HepG2 (cell line): ENCODE measurements around the gene NUP153. TPM values are rescaled to one million over a fixed set of nuclear protein-coding genes. Genes with fewer than 3 reads are reported as not detected.

ENCODE experiments used
- ATAC-seq: fragments of 200-7000 bp; cut with Tn5 transposase; 3 replicates; pipeline ENCODE4 v1.9.1; 2020; ENCODE audit warnings: mild to moderate bottlenecking, moderate library complexity
- BruUV-seq: library from RNA; stranded (reverse); fragments of 400-500 nt; replicated peaks from 2 replicates; lab custom pipeline; 2021; lab: Mats Ljungman, UMichigan
- CTCF ChIA-PET: fragments of 300-600 bp; formaldehyde crosslinking; extraction: SDS; loops from one replicate; lab custom pipeline; 2021; ENCODE audit warnings: low total read pairs, inconsistent platforms, low intra/inter-chr PET ratio; lab: Yijun Ruan, JAX
- POLR2A ChIA-PET: fragments of 350-600 bp; sonication (Branson Sonifier 250); formaldehyde crosslinking; loops from one replicate; lab custom pipeline; 2020; ENCODE audit warnings: antibody characterized with exemption, inconsistent platforms; lab: Yijun Ruan, JAX
- DNase-seq: peaks from one replicate; pipeline ENCODE4 v3.0.0-alpha.2; 2015; ENCODE audit warnings: low spot score
- FAIRE-seq: peaks from 3 replicates; lab custom pipeline; 2011; peaks lifted over from hg19 to GRCh38; lab: Jason Lieb, UNC
- H2AFZ ChIP-seq: one replicate; pipeline ENCODE4 v1.6.1; 2011; ENCODE audit warnings: low read length, inconsistent platforms
- H3K27ac ChIP-seq: fragments of 300-600 bp; 3 replicates; pipeline ENCODE4 v1.8.0; 2011; ENCODE audit warnings: mixed run types, mild to moderate bottlenecking, mixed read lengths, low read length, inconsistent platforms; ENCODE audit not compliant: insufficient read depth; ENCODE audit errors: extremely low read length
- H3K27me3 ChIP-seq, 2 experiments: fragments of 200-600 bp in 1 of 2; 2 replicates in 1 of 2; 3 replicates in 1 of 2; pipeline versions ENCODE4 v1.6.0 to v1.8.0; 2011; ENCODE audit warnings: low read length in 2 of 2, mild to moderate bottlenecking in 2 of 2, moderate library complexity in 2 of 2, inconsistent platforms in 1 of 2; ENCODE audit not compliant: insufficient read depth in 2 of 2, control insufficient read depth in 1 of 2
- H3K36me3 ChIP-seq, 2 experiments: fragments of 200-600 bp in 1 of 2; replicated peaks in 1 of 2; 2 replicates in 1 of 2; 3 replicates in 1 of 2; pipeline versions ENCODE4 v1.5.1 to v1.8.0; 2011; ENCODE audit warnings: low read length in 2 of 2, inconsistent platforms in 1 of 2; ENCODE audit not compliant: insufficient read depth in 2 of 2, control insufficient read depth in 1 of 2
- H3K4me1 ChIP-seq: 2 replicates; pipeline ENCODE4 v1.5.1; 2012; ENCODE audit warnings: low read length, inconsistent platforms; ENCODE audit not compliant: insufficient read depth
- H3K4me2 ChIP-seq: 2 replicates; pipeline ENCODE4 v1.6.0; 2011; ENCODE audit warnings: low read depth, low read length, inconsistent platforms
- H3K4me3 ChIP-seq, 3 experiments: fragments of 200-600 bp in 1 of 3; sonication (generic), shearing (Covaris generic) in 1 of 3; replicated peaks in 1 of 3; 2 replicates each; pipeline ENCODE4 v1.5.1; 2011 to 2016; ENCODE audit warnings: low read length in 3 of 3, inconsistent platforms in 2 of 3, low read depth in 2 of 3, mild to moderate bottlenecking in 2 of 3, control low read depth in 1 of 3, mixed read lengths in 1 of 3; ENCODE audit not compliant: insufficient read depth in 1 of 3
- H3K79me2 ChIP-seq: one replicate; pipeline ENCODE4 v1.6.1; 2011; ENCODE audit warnings: low read length, inconsistent platforms; ENCODE audit not compliant: insufficient read depth
- H3K9ac ChIP-seq: 2 replicates; pipeline ENCODE4 v1.6.0; 2011; ENCODE audit warnings: mild to moderate bottlenecking, low read depth, low read length, inconsistent platforms; ENCODE audit not compliant: insufficient read depth
- H3K9me3 ChIP-seq: 2 replicates; pipeline ENCODE4 v1.5.1; 2012; ENCODE audit warnings: mild to moderate bottlenecking, low read length
- H4K20me1 ChIP-seq: 2 replicates; pipeline ENCODE4 v1.6.0; 2011; ENCODE audit warnings: inconsistent platforms, mild to moderate bottlenecking, low read length, moderate library complexity; ENCODE audit not compliant: insufficient read depth
- ARNTL ChIP-seq: sonication (generic); formaldehyde crosslinking; IDR thresholded peaks from 2 replicates; pipeline ENCODE4 v1.4.0; 2020; ENCODE audit warnings: mild to moderate bottlenecking, missing genetic modification reagents
- CEBPB ChIP-seq: IDR thresholded peaks from 2 replicates; pipeline ENCODE4 v1.6.1; 2011; ENCODE audit warnings: low read depth, low read length, improper control_type of control experiment, borderline replicate concordance
- CREB1 ChIP-seq, 2 experiments: fragments of 450-650 bp in 1 of 2; IDR thresholded peaks; 2 replicates each; pipeline ENCODE4 v1.6.1; 2016 to 2017; ENCODE audit warnings: control low read depth in 1 of 2, mild to moderate bottlenecking in 1 of 2, missing compliant biosample characterization in 1 of 2, missing genetic modification characterization in 1 of 2
- FOXK2 ChIP-seq: fragments of 450-650 bp; IDR thresholded peaks from 2 replicates; pipeline ENCODE4 v1.6.1; 2016
- GATAD1 ChIP-seq: IDR thresholded peaks from 2 replicates; pipeline ENCODE4 v1.6.1; 2016; ENCODE audit warnings: missing genetic modification reagents, missing compliant biosample characterization
- HNF4A ChIP-seq: sonication (generic); formaldehyde crosslinking; IDR thresholded peaks from 2 replicates; pipeline ENCODE4 v1.4.0; 2020; ENCODE audit warnings: missing genetic modification reagents
- KMT2A ChIP-seq: sonication (generic); formaldehyde crosslinking; IDR thresholded peaks from 2 replicates; pipeline ENCODE4 v1.4.0; 2020; ENCODE audit warnings: missing genetic modification reagents
- MAX ChIP-seq: IDR thresholded peaks from 2 replicates; pipeline ENCODE4 v1.6.1; 2012; ENCODE audit warnings: inconsistent platforms
- PAXIP1 ChIP-seq: sonication (generic); formaldehyde crosslinking; conservative IDR thresholded peaks from 2 replicates; pipeline ENCODE4 v1.4.0; 2020; ENCODE audit warnings: mild to moderate bottlenecking, missing genetic modification reagents, moderate library complexity
- PPARG ChIP-seq: conservative IDR thresholded peaks from 2 replicates; pipeline ENCODE4 v1.6.1; 2016; ENCODE audit warnings: missing biosample characterization, missing genetic modification reagents
- SIX1 ChIP-seq: sonication (generic); formaldehyde crosslinking; IDR thresholded peaks from 2 replicates; pipeline ENCODE4 v1.4.0; 2020; ENCODE audit warnings: missing genetic modification reagents, borderline replicate concordance
- SP1 ChIP-seq, 2 experiments: fragments of 450-650 bp in 1 of 2; sonication (generic) in 1 of 2; formaldehyde crosslinking in 1 of 2; IDR thresholded peaks; 2 replicates each; pipeline versions ENCODE4 v1.4.0 to v1.6.1; 2016 to 2020; ENCODE audit warnings: missing genetic modification reagents in 1 of 2
- ZKSCAN1 ChIP-seq: fragments of 150-350 bp; IDR thresholded peaks from 2 replicates; pipeline ENCODE4 v1.6.1; 2014; ENCODE audit warnings: low read length
- ZNF256 ChIP-seq: sonication (generic); formaldehyde crosslinking; conservative IDR thresholded peaks from 2 replicates; pipeline ENCODE4 v1.4.0; 2020; ENCODE audit warnings: missing genetic modification reagents
- ZNF644 ChIP-seq: IDR thresholded peaks from 2 replicates; pipeline ENCODE4 v1.6.1; 2016; ENCODE audit warnings: low read depth
- ZNF780A ChIP-seq: sonication (generic); formaldehyde crosslinking; IDR thresholded peaks from 2 replicates; pipeline ENCODE4 v1.8.0; 2022; ENCODE audit warnings: mild to moderate bottlenecking, missing genetic modification reagents, moderate library complexity
- ZNF816 ChIP-seq: sonication (generic); formaldehyde crosslinking; IDR thresholded peaks from 2 replicates; pipeline ENCODE4 v1.8.0; 2022; ENCODE audit warnings: missing genetic modification reagents, mild to moderate bottlenecking, borderline replicate concordance
- ZSCAN30 ChIP-seq: sonication (generic); formaldehyde crosslinking; IDR thresholded peaks from 2 replicates; pipeline ENCODE4 v1.5.0; 2020; ENCODE audit warnings: mild to moderate bottlenecking, missing genetic modification reagents
- WGBS: methylation state at CpG from one replicate; pipeline ENCODE4 v1.1.6; 2017; ENCODE audit warnings: low lambda C conversion rate; 5-methylcytosine and 5-hydroxymethylcytosine counted together
- in situ Hi-C: cut with HindIII; loops from 2 replicates; pipeline ENCODE4 v1.10.0; 2017; ENCODE audit warnings: low pct_unique_long_range_greater_than_20kb; ENCODE audit not compliant: extremely low pct_ligation_motif_present
- intact Hi-C: fragments of 100-400 bp; cut with micrococcal nuclease; formaldehyde crosslinking; loops from one replicate; pipeline ENCODE4 v1.10.0; 2022; ENCODE audit not compliant: unreplicated experiment
- polyA plus RNA-seq, 8 experiments: library from polyadenylated mRNA; depleted of rRNA in 3 of 8; stranded (reverse) in 7 of 8; unstranded in 1 of 8; fragments of >200 nt; fragmentation: Illumina TruSeq in 4 of 8; extraction: Trizol in 4 of 8; gene quantifications; 2 replicates each; pipeline versions ENCODE4 v1.2.1 to v1.2.3, GENCODE V29; 2011 to 2016; ENCODE audit warnings: low read depth in 4 of 8, missing spikeins in 1 of 8, mixed read lengths in 1 of 8; ENCODE audit not compliant: insufficient read depth in 1 of 8
- total RNA-seq, 5 experiments: library from RNA; depleted of rRNA; stranded (reverse); fragments of >200 nt; fragmentation: Illumina TruSeq; extraction: Trizol; gene quantifications; 2 replicates each; pipeline ENCODE4 v1.2.3, GENCODE V29; 2016; ENCODE audit warnings: low read depth in 1 of 5

Gene NUP153
- total and polyA plus RNA-seq, 2 of the 13 experiments (the other 11 are each of a cell fraction or from before 2014, with no cell fraction given) = 29.8 to 55.2 TPM

- 0 out of 2 replicates have a peak, but pooled peaks have one; percentile 17 for TF ChIP-seq MAX
- no peak for TF ChIP-seq CREB1 (IDR thresholded peaks at IDR 0.05)
- 0 out of 2 replicates have a peak, but pooled peaks have one; percentile 23 for TF ChIP-seq CREB1 (CRISPR knock-in tag; IDR thresholded peaks at IDR 0.05)
- TF ChIP-seq GATAD1 = 0 out of 2 replicates have a peak, but pooled peaks have one; percentile 22
- peak; percentile 67 for TF ChIP-seq PAXIP1 (CRISPR knock-in tag)
- TF ChIP-seq SIX1 (CRISPR knock-in tag) = peak; percentile 43; the same call in 1 of the 2 replicates
- no peak for TF ChIP-seq ZSCAN30
- no peak for TF ChIP-seq SP1 (IDR thresholded peaks at IDR 0.05)
- no peak for TF ChIP-seq SP1 (CRISPR knock-in tag; IDR thresholded peaks at IDR 0.05)
- TF ChIP-seq KMT2A = peak; percentile 24; the same call in 1 of the 2 replicates
- TF ChIP-seq PPARG (CRISPR knock-in tag) = peak; percentile 42
Measured at GRCh38 chr6:17712576-17712975, 5.9 kb upstream of the NUP153 start (continued).

GRCh38 chr6:17710331-17710730, 3.6 kb upstream of the NUP153 start:
- Histone ChIP-seq H3K4me2 (no peak overlapping the region), H3K79me2 (peaks cover 7% of the 10 kb centered on the region), H3K36me3 (no peaks in the 10 kb centered on the region), H3K9ac (no peak overlapping the region), H3K9me3 (no peaks in the 10 kb centered on the region), H2AFZ (no peak overlapping the region), H3K4me3 (no peak overlapping the region), H3K27ac (no peak overlapping the region), H3K27me3 (no peaks in the 10 kb centered on the region; a peak in 1 of 5 replicates), H4K20me1 (no peaks in the 10 kb centered on the region), H3K4me1 (peaks cover 53% of the 10 kb centered on the region)
- no TSS peak for BruUV-seq
- peak; percentile 24 for DNase-seq
- ATAC-seq = no peak
- in situ Hi-C loops = no loop called here
- no peak for FAIRE-seq
- 28% methylated on average over 3 of the region's 3 CpGs for WGBS
- intact Hi-C loops = no loop called here
- POLR2A ChIA-PET = no interaction called here
- CTCF ChIA-PET = interaction anchor here (0.5 kb wide), 1 partner anchor 29 kb away, joined by 3 read pairs; no protein-coding TSS in a partner anchor
- TF ChIP-seq ZKSCAN1 = peak; percentile 62
- no peak for TF ChIP-seq ZNF780A (CRISPR knock-in tag)
- no peak for TF ChIP-seq ARNTL (CRISPR knock-in tag)
- TF ChIP-seq ZNF644 (CRISPR knock-in tag) = 0 out of 2 replicates have a peak, but pooled peaks have one; percentile 24
- no peak for TF ChIP-seq ZNF256 (CRISPR knock-in tag)
- peak; percentile 80 for TF ChIP-seq CEBPB
- TF ChIP-seq HNF4A (CRISPR knock-in tag) = 0 out of 2 replicates have a peak, but pooled peaks have one; percentile 14
- TF ChIP-seq KMT2A = no peak
- TF ChIP-seq ZNF816 (CRISPR knock-in tag) = no peak
- TF ChIP-seq MAX = no peak
- peak; percentile 7; the same call in 1 of the 2 replicates for TF ChIP-seq FOXK2
